ENCODE results near the gene PPP2R2B.

GRCh38 chr5:146836226-146836842 lies 42.2 kb downstream of the PPP2R2B start:
- TF ChIP-seq GATA1 (IDR thresholded peaks at IDR 0.05; ENCODE audit: low read depth, low read length) (no peak), POLR2A (IDR thresholded peaks at IDR 0.05; ENCODE audit: low read length) (no peak)

Data from erythroblast (primary cell).